Measurements from ENCODE around the gene TMEM256.

TMEM256 gene

GRCh38 chr17:7374353-7374752 lies 29.5 kb downstream of the TMEM256 start:
- TF ChIP-seq POLR2AphosphoS5 (IDR thresholded peaks at IDR 0.05; ENCODE audit: low read depth, low read length) (no peak), TAF1 (IDR thresholded peaks at IDR 0.05; ENCODE audit: borderline replicate concordance, insufficient read depth, low read length) (no peak), SIN3A (IDR thresholded peaks at IDR 0.05; ENCODE audit: borderline replicate concordance, insufficient read depth, low read length) (no peak), FOXP2 (optimal IDR thresholded peaks at IDR 0.05; ENCODE audit: borderline replicate concordance, extremely low read depth, extremely low read length, insufficient read depth) (no peak), REST (IDR thresholded peaks at IDR 0.05; ENCODE audit: insufficient read depth in 1 of 2, low read depth in 2 of 2, low read length in 2 of 2) (no peak)

GRCh38 chr17:7370853-7371252 lies 33.0 kb downstream of the TMEM256 start:
- no peak for TF ChIP-seq SIN3A (IDR thresholded peaks at IDR 0.05; ENCODE audit: borderline replicate concordance, insufficient read depth, low read length)
- TF ChIP-seq TAF1 (IDR thresholded peaks at IDR 0.05; ENCODE audit: borderline replicate concordance, insufficient read depth, low read length), result no peak
- no peak for TF ChIP-seq POLR2AphosphoS5 (IDR thresholded peaks at IDR 0.05; ENCODE audit: low read depth, low read length)
- no peak for TF ChIP-seq FOXP2 (optimal IDR thresholded peaks at IDR 0.05; ENCODE audit: borderline replicate concordance, extremely low read depth, extremely low read length, insufficient read depth)
- no peak for TF ChIP-seq REST (IDR thresholded peaks at IDR 0.05; ENCODE audit: insufficient read depth in 1 of 2, low read depth in 2 of 2, low read length in 2 of 2)

GRCh38 chr17:7369825-7370224 lies 34.1 kb downstream of the TMEM256 start:
- TF ChIP-seq REST (IDR thresholded peaks at IDR 0.05; ENCODE audit: insufficient read depth in 1 of 2, low read depth in 2 of 2, low read length in 2 of 2) (no peak), TAF1 (IDR thresholded peaks at IDR 0.05; ENCODE audit: borderline replicate concordance, insufficient read depth, low read length) (no peak), POLR2AphosphoS5 (IDR thresholded peaks at IDR 0.05; ENCODE audit: low read depth, low read length) (no peak), SIN3A (IDR thresholded peaks at IDR 0.05; ENCODE audit: borderline replicate concordance, insufficient read depth, low read length) (no peak), FOXP2 (optimal IDR thresholded peaks at IDR 0.05; ENCODE audit: borderline replicate concordance, extremely low read depth, extremely low read length, insufficient read depth) (no peak)

GRCh38 chr17:7367918-7368598 lies 35.8 kb downstream of the TMEM256 start:
- no peak for TF ChIP-seq POLR2AphosphoS5 (IDR thresholded peaks at IDR 0.05; ENCODE audit: low read depth, low read length)
- TF ChIP-seq TAF1 (IDR thresholded peaks at IDR 0.05; ENCODE audit: borderline replicate concordance, insufficient read depth, low read length), result no peak
- TF ChIP-seq REST (IDR thresholded peaks at IDR 0.05; ENCODE audit: insufficient read depth in 1 of 2, low read depth in 2 of 2, low read length in 2 of 2), result no peak
- no peak for TF ChIP-seq SIN3A (IDR thresholded peaks at IDR 0.05; ENCODE audit: borderline replicate concordance, insufficient read depth, low read length)
- no peak for TF ChIP-seq FOXP2 (optimal IDR thresholded peaks at IDR 0.05; ENCODE audit: borderline replicate concordance, extremely low read depth, extremely low read length, insufficient read depth)
